GM12892 (cell line): ENCODE data around the gene UST.

ENCODE experiments used
- POLR2A ChIP-seq: IDR thresholded peaks from 2 replicates; pipeline ENCODE4 v1.6.1; 2011; ENCODE audit warnings: low read depth, low read length, control low read depth
- POLR2AphosphoS5 ChIP-seq: IDR thresholded peaks from 2 replicates; pipeline ENCODE4 v1.6.1; 2011; ENCODE audit warnings: low read depth, low read length, control low read depth
- TAF1 ChIP-seq: IDR thresholded peaks from 2 replicates; pipeline ENCODE4 v1.6.1; 2011; ENCODE audit warnings: low read depth, mild to moderate bottlenecking, control low read depth, low read length, borderline replicate concordance

DNA sequence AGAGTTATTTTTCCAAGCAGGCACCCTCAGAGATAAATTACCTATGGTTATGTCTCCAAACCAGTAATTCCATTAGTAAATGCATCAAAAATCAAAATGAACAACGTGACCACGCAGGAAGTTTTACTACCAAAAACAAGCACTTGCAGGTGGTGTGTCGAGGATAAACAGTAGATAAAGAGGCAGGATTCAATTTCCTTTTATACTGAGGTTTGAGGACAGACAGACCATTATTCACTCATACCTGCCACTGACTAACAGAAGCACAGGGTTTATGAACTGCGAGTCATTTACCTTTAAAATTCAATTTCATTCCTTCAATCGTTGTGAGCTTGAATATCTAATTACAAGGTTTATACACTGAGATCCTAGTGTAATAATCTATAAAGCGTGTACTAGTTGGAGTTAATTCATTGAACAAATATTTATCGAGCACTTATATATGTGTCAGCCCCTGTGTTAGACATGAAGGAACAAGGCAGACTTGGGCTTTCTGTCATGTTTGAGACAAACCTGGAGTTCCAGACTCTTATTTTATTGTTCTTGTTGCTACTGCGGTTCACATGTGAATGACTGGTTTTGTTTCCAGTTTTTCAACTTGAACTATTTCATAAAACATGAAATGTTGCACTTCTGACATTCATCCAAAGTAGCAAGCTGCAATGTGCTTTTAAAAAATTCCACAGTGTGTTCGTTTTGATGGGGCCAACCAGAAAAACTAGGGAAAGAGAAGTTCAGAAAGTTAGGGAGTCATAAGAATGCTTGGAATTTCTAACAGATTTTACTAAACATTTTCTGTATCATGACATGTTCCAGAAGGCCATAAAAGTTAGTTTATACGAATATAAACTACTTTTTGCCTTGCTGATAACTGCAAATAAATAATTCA is 205.6 kb downstream of the UST start:
- TF ChIP-seq POLR2AphosphoS5: no peak
- TF ChIP-seq POLR2A: no peak
- no peak for TF ChIP-seq TAF1
